Duodenal mucosa (tissue), 2 donors: ENCODE measurements around the gene SEC23IP.
"Not testable (repeated sequence)": the region's sequence is repeated elsewhere in the genome, so short reads cannot be mapped to it uniquely, and the experiment has no call there.

Experiments
- H3K27ac ChIP-seq: one replicate; pipeline ENCODE4 v1.7.0; 2013; ENCODE audit warnings: low read depth, low read length
- H3K27me3 ChIP-seq, 2 donors: one replicate each; pipeline ENCODE4 v1.7.0; 2013; ENCODE audit warnings: low read length in 2 of 2, control low read depth in 1 of 2; ENCODE audit not compliant: insufficient read depth in 2 of 2, control insufficient read depth in 1 of 2
- H3K36me3 ChIP-seq, 2 donors: one replicate each; pipeline ENCODE4 v1.7.0; 2013; ENCODE audit warnings: low read length in 2 of 2, control low read depth in 1 of 2; ENCODE audit not compliant: insufficient read depth in 2 of 2, control insufficient read depth in 1 of 2
- H3K4me1 ChIP-seq, 2 donors: one replicate each; pipeline ENCODE4 v1.7.0; 2013; ENCODE audit warnings: low read length in 2 of 2, control low read depth in 1 of 2; ENCODE audit not compliant: insufficient read depth in 2 of 2, control insufficient read depth in 1 of 2
- H3K4me3 ChIP-seq, 2 donors: one replicate each; pipeline ENCODE4 v1.7.0; 2013; ENCODE audit warnings: low read length in 2 of 2, low read depth in 1 of 2
- H3K9ac ChIP-seq, 2 donors: one replicate each; pipeline ENCODE4 v1.7.0; 2013; ENCODE audit warnings: low read length in 2 of 2, low read depth in 1 of 2
- H3K9me3 ChIP-seq, 2 donors: one replicate each; pipeline ENCODE4 v1.7.0; 2013; ENCODE audit warnings: low read length in 2 of 2, control low read depth in 1 of 2; ENCODE audit not compliant: control insufficient read depth in 1 of 2

Gene SEC23IP

DNA sequence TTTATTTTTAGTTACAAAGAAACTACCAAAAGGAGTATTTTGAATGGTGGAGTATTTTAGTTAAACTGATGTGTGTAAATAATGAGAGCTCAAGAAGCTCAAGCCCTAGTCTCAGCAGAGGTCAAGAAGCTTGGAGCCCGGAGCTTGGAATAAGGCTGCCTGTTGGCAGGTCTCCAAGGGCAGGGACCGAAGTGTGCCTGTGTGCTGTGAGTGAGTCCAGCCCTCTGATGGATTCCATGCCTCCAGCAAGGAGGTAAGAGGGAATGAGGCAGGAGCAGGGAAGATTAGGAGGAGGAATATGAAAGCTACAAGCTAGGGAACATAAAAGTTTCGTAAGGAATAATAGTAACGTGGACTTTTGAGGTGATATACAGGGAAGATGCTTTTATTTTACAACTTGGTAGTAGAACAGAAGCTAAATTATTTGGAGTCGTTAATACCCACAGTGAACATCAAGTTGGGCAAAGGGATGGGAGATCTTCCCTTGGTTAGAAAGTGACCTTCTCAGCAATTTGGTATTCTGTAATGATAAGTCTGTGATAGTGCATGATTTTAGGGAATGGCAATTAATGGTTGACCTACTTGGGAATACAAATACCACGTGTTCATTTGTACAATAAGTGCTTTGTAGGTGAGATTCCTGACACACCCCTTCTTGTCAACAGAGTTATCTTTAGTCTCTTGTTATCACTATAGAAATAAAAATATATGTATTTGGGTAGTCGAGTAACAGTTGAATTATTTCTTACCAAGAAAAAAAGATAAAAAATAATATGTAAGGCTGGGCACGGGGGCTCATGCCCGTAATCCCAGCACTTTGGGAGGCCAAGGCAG is 4.6 kb downstream of the SEC23IP start:
- H3K4me3 ChIP-seq: no peak overlapping the region
- H3K27me3 ChIP-seq: no peaks in the 10 kb centered on the region
- H3K4me1 ChIP-seq: peaks cover 33 to 41% of the 10 kb centered on the region in 2 donors
- H3K9ac ChIP-seq: peak overlapping the region in 1 of 2 donors; percentile 1
- no peak overlapping the region for H3K27ac ChIP-seq
- no peaks in the 10 kb centered on the region for H3K9me3 ChIP-seq
- H3K36me3 ChIP-seq: peaks cover 8 to 18% of the 10 kb centered on the region in 2 donors

DNA sequence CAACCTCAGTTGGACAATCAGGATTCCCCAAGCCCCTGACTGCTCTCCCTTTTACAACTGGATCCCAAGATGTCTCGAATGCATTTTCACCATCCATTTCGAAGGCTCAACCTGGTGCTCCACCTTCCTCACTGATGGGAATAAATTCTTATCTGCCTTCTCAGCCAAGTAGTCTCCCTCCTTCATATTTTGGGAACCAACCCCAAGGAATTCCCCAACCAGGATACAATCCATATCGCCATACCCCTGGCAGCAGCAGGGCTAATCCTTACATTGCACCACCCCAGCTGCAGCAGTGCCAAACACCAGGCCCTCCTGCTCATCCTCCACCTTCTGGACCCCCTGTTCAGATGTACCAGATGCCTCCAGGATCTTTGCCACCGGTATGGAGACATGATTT is 6.0 kb downstream of the SEC23IP start:
- no peak overlapping the region for H3K27ac ChIP-seq
- H3K4me3 ChIP-seq: no peak overlapping the region
- H3K9ac ChIP-seq: no peak overlapping the region
- peaks cover 33 to 35% of the 10 kb centered on the region in 2 donors for H3K4me1 ChIP-seq
- H3K27me3 ChIP-seq: no peaks in the 10 kb centered on the region
- H3K36me3 ChIP-seq: peaks cover 15 to 29% of the 10 kb centered on the region in 2 donors
- H3K9me3 ChIP-seq: no peaks in the 10 kb centered on the region

- Histone ChIP-seq H3K9ac (no peak overlapping the region), H3K27ac (no peak overlapping the region), H3K36me3 (peaks cover 17 to 56% of the 10 kb centered on the region in 2 donors)
These were observed 11.6 kb downstream of the SEC23IP start for GRCh38 chr10:119903946-119904666.

DNA sequence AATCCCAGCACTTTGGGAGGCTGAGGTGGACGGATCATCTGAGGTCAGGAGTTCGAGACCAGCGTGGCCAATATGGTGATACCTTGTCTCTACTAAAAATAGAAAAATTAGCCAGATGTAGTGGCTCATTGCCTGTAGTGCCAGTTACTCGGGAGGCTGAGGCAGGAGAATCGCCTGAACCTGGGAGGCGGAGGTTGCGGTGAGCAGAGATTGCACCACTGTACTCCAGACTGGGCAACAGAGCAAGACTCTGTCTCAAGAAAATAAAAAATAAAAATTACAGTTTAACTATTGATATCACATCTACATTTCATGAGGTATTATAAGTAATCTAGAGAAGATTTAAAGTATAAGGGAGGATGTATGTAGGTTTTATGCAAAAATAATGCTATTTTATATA is 15.2 kb downstream of the SEC23IP start:
- H3K9ac ChIP-seq, H3K4me3 ChIP-seq, H3K27ac ChIP-seq, H3K27me3 ChIP-seq, H3K9me3 ChIP-seq, H3K4me1 ChIP-seq: not testable (repeated sequence)
- peaks cover 14 to 69% of the 10 kb centered on the region in 2 donors for H3K36me3 ChIP-seq

More at GRCh38 chr10:119903946-119904666, 11.6 kb downstream of the SEC23IP start:
- Histone ChIP-seq H3K9me3 (no peaks in the 10 kb centered on the region), H3K4me1 (no peaks in the 10 kb centered on the region), H3K27me3 (no peaks in the 10 kb centered on the region), H3K4me3 (no peak overlapping the region)

DNA sequence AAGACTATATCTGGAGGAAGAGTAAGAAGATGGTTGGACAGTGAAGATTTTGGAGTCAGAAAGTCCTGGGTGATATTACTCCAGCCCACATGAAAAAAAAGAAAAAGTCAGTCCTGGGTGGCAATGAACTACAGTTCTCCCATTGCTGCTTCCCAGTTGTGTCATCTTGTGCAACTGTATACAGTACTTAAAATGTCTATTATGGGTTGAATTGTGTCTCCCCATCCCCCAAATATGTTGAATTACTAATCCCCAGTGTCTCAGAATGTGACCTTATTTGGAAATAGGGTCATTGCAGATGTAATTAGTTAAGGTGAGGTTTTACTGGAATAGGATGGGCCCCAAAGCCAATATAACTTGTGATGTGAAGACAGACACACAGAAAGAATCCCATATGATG is 15.6 kb downstream of the SEC23IP start:
- no peaks in the 10 kb centered on the region for H3K4me1 ChIP-seq
- H3K9me3 ChIP-seq: no peaks in the 10 kb centered on the region
- H3K4me3 ChIP-seq: no peak overlapping the region
- H3K9ac ChIP-seq: no peak overlapping the region
- H3K36me3 ChIP-seq: peaks cover 11 to 69% of the 10 kb centered on the region in 2 donors
- no peak overlapping the region for H3K27ac ChIP-seq
- H3K27me3 ChIP-seq: no peaks in the 10 kb centered on the region

GRCh38 chr10:119910689-119911088 is 18.2 kb downstream of the SEC23IP start:
- peaks cover 12 to 67% of the 10 kb centered on the region in 2 donors for H3K36me3 ChIP-seq

GRCh38 chr10:119917777-119918176 is 25.2 kb downstream of the SEC23IP start:
- Histone ChIP-seq H3K27me3 (no peaks in the 10 kb centered on the region), H3K9ac (no peak overlapping the region), H3K9me3 (no peaks in the 10 kb centered on the region), H3K4me1 (no peaks in the 10 kb centered on the region), H3K27ac (no peak overlapping the region), H3K36me3 (peaks cover 46 to 75% of the 10 kb centered on the region in 2 donors), H3K4me3 (no peak overlapping the region)

More at GRCh38 chr10:119910689-119911088, 18.2 kb downstream of the SEC23IP start:
- Histone ChIP-seq H3K9me3 (no peaks in the 10 kb centered on the region), H3K9ac (no peak overlapping the region), H3K27me3 (no peaks in the 10 kb centered on the region), H3K4me3 (no peak overlapping the region), H3K27ac (no peak overlapping the region), H3K4me1 (no peaks in the 10 kb centered on the region)

- peaks cover 46 to 71% of the 10 kb centered on the region in 2 donors for H3K36me3 ChIP-seq
- no peaks in the 10 kb centered on the region for H3K4me1 ChIP-seq
- H3K9ac ChIP-seq: no peak overlapping the region
- no peak overlapping the region for H3K4me3 ChIP-seq
- no peaks in the 10 kb centered on the region for H3K9me3 ChIP-seq
- H3K27ac ChIP-seq: no peak overlapping the region
- H3K27me3 ChIP-seq: no peaks in the 10 kb centered on the region
These were observed 26.7 kb downstream of the SEC23IP start for GRCh38 chr10:119919271-119919670.

GRCh38 chr10:119919826-119920225 is 27.3 kb downstream of the SEC23IP start:
- Histone ChIP-seq H3K9ac (no peak overlapping the region), H3K4me3 (no peak overlapping the region), H3K27ac (no peak overlapping the region), H3K27me3 (no peaks in the 10 kb centered on the region), H3K4me1 (no peaks in the 10 kb centered on the region), H3K36me3 (peaks cover 40 to 67% of the 10 kb centered on the region in 2 donors), H3K9me3 (no peaks in the 10 kb centered on the region)

DNA sequence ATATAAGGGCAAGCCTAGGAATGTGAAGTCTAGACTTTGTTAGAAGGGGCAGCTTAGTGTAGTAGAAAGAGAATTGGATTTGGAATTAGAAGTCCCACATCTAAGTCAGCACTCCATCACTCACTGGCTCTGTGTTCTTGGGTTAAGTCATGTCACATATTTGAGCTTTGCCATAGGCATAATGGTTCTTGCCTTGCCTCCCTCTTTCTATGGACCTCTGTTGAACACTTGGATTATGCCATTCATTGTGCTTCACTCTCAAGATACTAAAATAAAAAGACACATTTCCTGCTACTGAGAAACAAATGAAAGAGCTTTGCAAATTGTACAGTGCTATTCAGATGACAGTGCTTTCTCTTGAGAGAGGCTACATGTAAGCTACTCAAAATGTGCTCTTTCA is 35.9 kb downstream of the SEC23IP start:
- Histone ChIP-seq H3K27me3 (no peaks in the 10 kb centered on the region), H3K4me3 (no peak overlapping the region), H3K9me3 (no peaks in the 10 kb centered on the region), H3K4me1 (no peaks in the 10 kb centered on the region), H3K27ac (no peak overlapping the region), H3K36me3 (peaks cover 25 to 65% of the 10 kb centered on the region in 2 donors), H3K9ac (no peak overlapping the region)
